IPS-NIHi7 (cell line): ENCODE data around the gene HRAS.

ENCODE experiments used
- DNase-seq: peaks from one replicate; pipeline ENCODE4 v3.0.0; 2012; ENCODE audit warnings: mixed read lengths; ENCODE audit errors: extremely low spot score

The HRAS gene

GRCh38 chr11:554428-555226 lies 19.3 kb upstream of the HRAS start:
- peak; percentile 88 for DNase-seq

GRCh38 chr11:553988-554340 lies 18.6 kb upstream of the HRAS start:
- no peak for DNase-seq

- no peak for DNase-seq
Measured at GRCh38 chr11:553083-553987, 18.0 kb upstream of the HRAS start.

- no peak for DNase-seq
Measured at GRCh38 chr11:551596-551995, 16.2 kb upstream of the HRAS start.

- no peak for DNase-seq
Measured at GRCh38 chr11:551131-551530, 15.8 kb upstream of the HRAS start.

- DNase-seq: no peak
Measured at GRCh38 chr11:550746-551085, 15.3 kb upstream of the HRAS start.

GRCh38 chr11:550021-550745 lies 14.8 kb upstream of the HRAS start:
- DNase-seq: no peak

- no peak for DNase-seq
Measured at GRCh38 chr11:548700-549603, 13.6 kb upstream of the HRAS start.

GRCh38 chr11:545171-545570 lies 9.8 kb upstream of the HRAS start:
- no peak for DNase-seq

- DNase-seq: no peak
Measured at GRCh38 chr11:544817-545166, 9.4 kb upstream of the HRAS start.

- DNase-seq: no peak
Measured at GRCh38 chr11:541433-541885, 6.1 kb upstream of the HRAS start.

GRCh38 chr11:540583-541432 lies 5.4 kb upstream of the HRAS start:
- DNase-seq: no peak

- DNase-seq: no peak
Measured at GRCh38 chr11:539971-540481, 4.7 kb upstream of the HRAS start.

- no peak for DNase-seq
Measured at GRCh38 chr11:538431-539051, 3.2 kb upstream of the HRAS start.

GRCh38 chr11:537622-538430 lies 2.5 kb upstream of the HRAS start:
- DNase-seq: no peak

- peak; percentile 94 for DNase-seq
Measured at GRCh38 chr11:536841-537621, 1.7 kb upstream of the HRAS start, which contains the start of gene LRRC56. Gene LRRC56 (plus strand): TSS chr11:537527. CDS start chr11:540685, 3,158 bp downstream.

GRCh38 chr11:535210-535518 lies 212 bp downstream of the HRAS start:
- no peak for DNase-seq
